Liver (tissue), 3 donors: ENCODE data around the gene DDR1.

ENCODE experiments used
- FOXA1 ChIP-seq: IDR thresholded peaks from 2 replicates; pipeline ENCODE4 v1.6.1; 2016; ENCODE audit warnings: antibody characterized with exemption
- HNF4G ChIP-seq: IDR thresholded peaks from 2 replicates; pipeline ENCODE4 v1.6.1; 2016; ENCODE audit warnings: antibody characterized with exemption
- JUND ChIP-seq, 2 donors: IDR thresholded peaks; 2 replicates each; pipeline ENCODE4 v1.6.1; 2016; ENCODE audit warnings: antibody characterized with exemption in 2 of 2
- NR2F2 ChIP-seq: IDR thresholded peaks from 2 replicates; pipeline ENCODE4 v1.6.1; 2016; ENCODE audit warnings: antibody characterized with exemption
- RAD21 ChIP-seq, 2 donors: IDR thresholded peaks; 2 replicates each; pipeline ENCODE4 v1.6.1; 2016; ENCODE audit warnings: antibody characterized with exemption in 2 of 2, mild to moderate bottlenecking in 2 of 2
- SP1 ChIP-seq: IDR thresholded peaks from 2 replicates; pipeline ENCODE4 v1.6.1; 2018; ENCODE audit warnings: antibody characterized with exemption, mild to moderate bottlenecking
- TAF1 ChIP-seq: conservative IDR thresholded peaks from 2 replicates; pipeline ENCODE4 v1.6.1; 2016; ENCODE audit warnings: antibody characterized with exemption, mild to moderate bottlenecking
- YY1 ChIP-seq: IDR thresholded peaks from 2 replicates; pipeline ENCODE4 v1.6.1; 2016; ENCODE audit warnings: antibody characterized with exemption, mild to moderate bottlenecking
- TF ChIP-seq, protein P1 (sequence below): fragments of 150-350 bp; IDR thresholded peaks from 2 replicates; pipeline ENCODE4 v1.5.1; 2017; ENCODE audit warnings: improper control_type of control experiment, low read depth, low read length; ENCODE audit not compliant: missing input control
- TF ChIP-seq, protein P2 (sequence below): IDR thresholded peaks from 2 replicates; pipeline ENCODE4 v1.6.1; 2016; ENCODE audit warnings: antibody characterized with exemption
- TF ChIP-seq, protein P3 (sequence below): IDR thresholded peaks from 2 replicates; pipeline ENCODE4 v1.6.1; 2016; ENCODE audit warnings: antibody characterized with exemption
- TF ChIP-seq, protein P4 (sequence below): IDR thresholded peaks from 2 replicates; pipeline ENCODE4 v1.6.1; 2016; ENCODE audit warnings: antibody characterized with exemption, mild to moderate bottlenecking
- TF ChIP-seq, protein P5 (sequence below): IDR thresholded peaks from 2 replicates; pipeline ENCODE4 v1.6.1; 2016; ENCODE audit warnings: antibody characterized with exemption
- donor health status: healthy.
- donor health status: healthy.

DNA sequence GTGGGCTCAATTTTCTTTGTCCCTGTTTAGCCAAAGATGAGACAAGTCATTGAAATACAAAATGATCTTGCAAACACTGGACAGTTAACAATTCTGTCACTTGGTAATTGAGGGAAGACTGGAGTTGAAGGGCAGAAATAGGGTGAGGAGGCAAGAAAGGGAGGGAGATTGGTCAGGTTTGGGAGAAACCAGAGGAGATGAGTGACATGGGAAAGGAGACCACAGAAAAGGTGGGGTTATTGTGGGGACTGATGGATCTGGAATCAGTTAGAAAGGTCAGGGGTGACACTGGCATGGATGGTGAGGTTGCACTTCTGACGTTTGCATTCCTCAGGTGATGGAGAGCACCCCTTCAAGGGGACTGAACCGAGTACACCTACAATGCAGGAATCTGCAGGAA lies 24.4 kb downstream of the DDR1 start:
- TF ChIP-seq, protein P1, sequence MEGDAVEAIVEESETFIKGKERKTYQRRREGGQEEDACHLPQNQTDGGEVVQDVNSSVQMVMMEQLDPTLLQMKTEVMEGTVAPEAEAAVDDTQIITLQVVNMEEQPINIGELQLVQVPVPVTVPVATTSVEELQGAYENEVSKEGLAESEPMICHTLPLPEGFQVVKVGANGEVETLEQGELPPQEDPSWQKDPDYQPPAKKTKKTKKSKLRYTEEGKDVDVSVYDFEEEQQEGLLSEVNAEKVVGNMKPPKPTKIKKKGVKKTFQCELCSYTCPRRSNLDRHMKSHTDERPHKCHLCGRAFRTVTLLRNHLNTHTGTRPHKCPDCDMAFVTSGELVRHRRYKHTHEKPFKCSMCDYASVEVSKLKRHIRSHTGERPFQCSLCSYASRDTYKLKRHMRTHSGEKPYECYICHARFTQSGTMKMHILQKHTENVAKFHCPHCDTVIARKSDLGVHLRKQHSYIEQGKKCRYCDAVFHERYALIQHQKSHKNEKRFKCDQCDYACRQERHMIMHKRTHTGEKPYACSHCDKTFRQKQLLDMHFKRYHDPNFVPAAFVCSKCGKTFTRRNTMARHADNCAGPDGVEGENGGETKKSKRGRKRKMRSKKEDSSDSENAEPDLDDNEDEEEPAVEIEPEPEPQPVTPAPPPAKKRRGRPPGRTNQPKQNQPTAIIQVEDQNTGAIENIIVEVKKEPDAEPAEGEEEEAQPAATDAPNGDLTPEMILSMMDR = no peak
- TF ChIP-seq SP1 (no peak), NR2F2 (no peak), HNF4G (no peak), TAF1 (no peak), FOXA1 (no peak), RAD21 (IDR thresholded peaks at IDR 0.05) (no peak), YY1 (no peak), JUND (IDR thresholded peaks at IDR 0.05) (no peak)
- TF ChIP-seq, protein P2, sequence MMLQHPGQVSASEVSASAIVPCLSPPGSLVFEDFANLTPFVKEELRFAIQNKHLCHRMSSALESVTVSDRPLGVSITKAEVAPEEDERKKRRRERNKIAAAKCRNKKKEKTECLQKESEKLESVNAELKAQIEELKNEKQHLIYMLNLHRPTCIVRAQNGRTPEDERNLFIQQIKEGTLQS = no peak
- TF ChIP-seq, protein P3, sequence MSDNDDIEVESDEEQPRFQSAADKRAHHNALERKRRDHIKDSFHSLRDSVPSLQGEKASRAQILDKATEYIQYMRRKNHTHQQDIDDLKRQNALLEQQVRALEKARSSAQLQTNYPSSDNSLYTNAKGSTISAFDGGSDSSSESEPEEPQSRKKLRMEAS = no peak
- TF ChIP-seq, protein P4, sequence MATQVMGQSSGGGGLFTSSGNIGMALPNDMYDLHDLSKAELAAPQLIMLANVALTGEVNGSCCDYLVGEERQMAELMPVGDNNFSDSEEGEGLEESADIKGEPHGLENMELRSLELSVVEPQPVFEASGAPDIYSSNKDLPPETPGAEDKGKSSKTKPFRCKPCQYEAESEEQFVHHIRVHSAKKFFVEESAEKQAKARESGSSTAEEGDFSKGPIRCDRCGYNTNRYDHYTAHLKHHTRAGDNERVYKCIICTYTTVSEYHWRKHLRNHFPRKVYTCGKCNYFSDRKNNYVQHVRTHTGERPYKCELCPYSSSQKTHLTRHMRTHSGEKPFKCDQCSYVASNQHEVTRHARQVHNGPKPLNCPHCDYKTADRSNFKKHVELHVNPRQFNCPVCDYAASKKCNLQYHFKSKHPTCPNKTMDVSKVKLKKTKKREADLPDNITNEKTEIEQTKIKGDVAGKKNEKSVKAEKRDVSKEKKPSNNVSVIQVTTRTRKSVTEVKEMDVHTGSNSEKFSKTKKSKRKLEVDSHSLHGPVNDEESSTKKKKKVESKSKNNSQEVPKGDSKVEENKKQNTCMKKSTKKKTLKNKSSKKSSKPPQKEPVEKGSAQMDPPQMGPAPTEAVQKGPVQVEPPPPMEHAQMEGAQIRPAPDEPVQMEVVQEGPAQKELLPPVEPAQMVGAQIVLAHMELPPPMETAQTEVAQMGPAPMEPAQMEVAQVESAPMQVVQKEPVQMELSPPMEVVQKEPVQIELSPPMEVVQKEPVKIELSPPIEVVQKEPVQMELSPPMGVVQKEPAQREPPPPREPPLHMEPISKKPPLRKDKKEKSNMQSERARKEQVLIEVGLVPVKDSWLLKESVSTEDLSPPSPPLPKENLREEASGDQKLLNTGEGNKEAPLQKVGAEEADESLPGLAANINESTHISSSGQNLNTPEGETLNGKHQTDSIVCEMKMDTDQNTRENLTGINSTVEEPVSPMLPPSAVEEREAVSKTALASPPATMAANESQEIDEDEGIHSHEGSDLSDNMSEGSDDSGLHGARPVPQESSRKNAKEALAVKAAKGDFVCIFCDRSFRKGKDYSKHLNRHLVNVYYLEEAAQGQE = no peak
- TF ChIP-seq, protein P5, sequence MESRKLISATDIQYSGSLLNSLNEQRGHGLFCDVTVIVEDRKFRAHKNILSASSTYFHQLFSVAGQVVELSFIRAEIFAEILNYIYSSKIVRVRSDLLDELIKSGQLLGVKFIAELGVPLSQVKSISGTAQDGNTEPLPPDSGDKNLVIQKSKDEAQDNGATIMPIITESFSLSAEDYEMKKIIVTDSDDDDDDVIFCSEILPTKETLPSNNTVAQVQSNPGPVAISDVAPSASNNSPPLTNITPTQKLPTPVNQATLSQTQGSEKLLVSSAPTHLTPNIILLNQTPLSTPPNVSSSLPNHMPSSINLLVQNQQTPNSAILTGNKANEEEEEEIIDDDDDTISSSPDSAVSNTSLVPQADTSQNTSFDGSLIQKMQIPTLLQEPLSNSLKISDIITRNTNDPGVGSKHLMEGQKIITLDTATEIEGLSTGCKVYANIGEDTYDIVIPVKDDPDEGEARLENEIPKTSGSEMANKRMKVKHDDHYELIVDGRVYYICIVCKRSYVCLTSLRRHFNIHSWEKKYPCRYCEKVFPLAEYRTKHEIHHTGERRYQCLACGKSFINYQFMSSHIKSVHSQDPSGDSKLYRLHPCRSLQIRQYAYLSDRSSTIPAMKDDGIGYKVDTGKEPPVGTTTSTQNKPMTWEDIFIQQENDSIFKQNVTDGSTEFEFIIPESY = no peak
